GM18508 (cell line): Measurements from ENCODE around the gene MYL7.
"Not testable (repeated sequence)": the region's sequence is repeated elsewhere in the genome, so short reads cannot be mapped to it uniquely, and the experiment has no call there.

Source experiments
- ATAC-seq: cut with Tn5 transposase; IDR thresholded peaks from one replicate; pipeline ENCODE4 v1.9.1; 2021; ENCODE audit warnings: moderate number of reproducible peaks; ENCODE audit not compliant: insufficient read depth, unreplicated experiment

MYL7 gene, protein sequence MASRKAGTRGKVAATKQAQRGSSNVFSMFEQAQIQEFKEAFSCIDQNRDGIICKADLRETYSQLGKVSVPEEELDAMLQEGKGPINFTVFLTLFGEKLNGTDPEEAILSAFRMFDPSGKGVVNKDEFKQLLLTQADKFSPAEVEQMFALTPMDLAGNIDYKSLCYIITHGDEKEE

DNA sequence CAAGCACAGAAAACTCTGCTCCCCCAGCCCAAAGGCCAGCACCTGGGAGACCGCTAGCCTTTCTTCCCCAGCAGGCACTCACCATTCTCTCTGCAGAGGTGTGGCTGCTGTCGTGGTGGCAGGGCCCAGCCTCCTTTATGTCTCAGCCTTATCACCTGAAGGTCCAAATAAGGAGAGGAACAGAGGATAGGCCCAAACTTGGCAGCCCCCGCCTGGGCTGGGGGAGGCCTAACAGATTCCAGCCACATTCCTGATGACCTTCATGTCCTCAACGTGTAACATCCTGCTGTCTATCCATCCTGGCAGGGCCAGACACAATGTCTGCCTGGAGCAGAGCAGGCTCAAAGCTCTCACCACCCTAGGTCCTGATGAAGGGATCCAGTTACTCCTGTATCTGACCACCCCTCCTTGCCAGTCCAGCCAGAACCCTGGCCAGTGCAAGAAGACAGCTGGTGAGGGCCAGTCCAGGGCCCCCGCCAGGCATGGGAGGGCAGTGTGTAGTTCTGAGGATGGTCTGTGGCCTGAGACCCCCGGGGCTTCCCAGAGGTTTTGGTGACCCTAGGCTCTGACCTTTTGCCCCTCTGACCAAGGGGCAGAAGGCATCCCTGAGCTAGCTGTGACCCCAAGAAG, at the start of gene MYL7:
TSS of gene MYL7 (minus strand) at position 112 of the 630 bp plus-strand sequence. CDS start at position 85, 27 bp downstream.
- no peak for ATAC-seq

DNA sequence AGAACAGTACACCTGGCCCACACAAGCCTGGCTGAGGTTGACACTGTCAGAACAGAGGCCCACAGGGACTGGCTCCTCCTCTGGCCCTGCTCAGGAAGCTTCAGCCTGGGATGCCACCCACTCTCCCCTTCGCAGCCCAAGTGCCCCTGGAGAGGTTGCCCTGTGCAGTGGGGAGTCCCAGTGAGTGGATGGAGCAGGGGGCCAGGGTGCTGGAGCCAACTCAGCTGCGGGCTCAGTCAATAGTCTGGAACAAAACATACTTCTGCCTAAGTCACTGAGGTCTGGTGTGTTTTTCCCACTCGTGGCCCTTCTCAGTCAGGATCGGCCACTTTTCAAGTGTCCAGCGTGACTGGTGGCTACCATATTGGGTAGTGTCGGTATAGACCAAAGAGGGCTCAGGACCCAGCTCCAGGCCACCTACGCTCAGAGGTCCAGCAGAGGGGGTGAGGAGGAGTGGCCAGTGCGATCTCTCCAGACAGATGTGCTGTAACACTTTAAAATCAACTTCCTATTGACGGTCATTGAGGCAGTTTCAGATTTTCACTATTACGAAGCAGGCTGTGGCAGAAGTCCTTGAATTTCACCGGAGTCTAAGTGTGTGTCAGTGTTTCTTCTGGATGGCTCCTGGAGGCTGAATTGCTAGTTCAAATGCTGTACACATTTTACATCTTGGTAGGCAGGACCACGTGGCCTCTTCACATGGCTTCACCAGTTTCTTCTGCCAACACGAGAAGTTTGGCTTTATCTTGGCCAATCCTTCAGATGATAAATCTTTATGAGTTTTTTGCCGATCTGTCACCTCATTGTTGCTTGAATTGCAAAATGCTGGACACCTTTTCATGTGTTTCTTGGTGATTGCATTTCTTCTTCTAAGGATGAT, 49.1 kb upstream of the MYL7 start:
- ATAC-seq, result no peak

DNA sequence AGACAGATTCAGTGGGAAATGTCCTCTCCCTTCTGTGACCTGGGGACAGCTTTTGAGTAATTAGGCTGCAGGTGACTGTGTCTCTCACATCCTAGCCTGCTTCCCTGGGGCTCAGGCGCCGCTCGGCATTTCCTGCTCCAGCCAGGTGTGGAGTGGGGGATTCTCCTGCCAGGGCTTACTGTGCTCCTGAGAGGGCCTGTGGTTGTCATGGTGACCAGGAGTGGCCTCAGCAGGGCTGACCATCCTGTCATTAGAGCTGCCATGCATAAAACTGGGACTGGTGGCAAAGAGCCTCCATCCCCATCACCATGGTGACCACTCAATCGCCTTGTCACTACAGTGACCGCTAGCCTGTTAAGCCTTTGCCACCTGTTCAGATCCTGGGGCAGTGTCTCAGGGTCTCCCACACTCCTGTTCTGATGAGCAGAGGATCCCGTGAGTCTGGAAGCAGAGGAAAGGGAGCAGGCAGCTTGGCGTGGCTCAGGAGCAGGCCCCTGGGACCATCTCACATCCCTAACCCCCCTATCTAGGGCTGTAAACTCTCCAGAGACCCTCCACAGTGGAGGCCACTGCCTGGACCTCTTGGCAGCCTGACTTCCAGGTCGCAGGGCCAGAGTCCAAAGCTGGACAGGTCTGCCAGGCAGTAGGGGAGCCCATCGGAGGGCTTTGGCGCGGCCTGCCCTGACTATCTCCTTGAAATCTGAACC, 48.3 kb upstream of the MYL7 start, which contains the start of gene GCK:
TSS of gene GCK (minus strand) at position 154 of the 707 bp plus-strand sequence. CDS start 486 bp downstream, outside the sequence.
- no peak for ATAC-seq

DNA sequence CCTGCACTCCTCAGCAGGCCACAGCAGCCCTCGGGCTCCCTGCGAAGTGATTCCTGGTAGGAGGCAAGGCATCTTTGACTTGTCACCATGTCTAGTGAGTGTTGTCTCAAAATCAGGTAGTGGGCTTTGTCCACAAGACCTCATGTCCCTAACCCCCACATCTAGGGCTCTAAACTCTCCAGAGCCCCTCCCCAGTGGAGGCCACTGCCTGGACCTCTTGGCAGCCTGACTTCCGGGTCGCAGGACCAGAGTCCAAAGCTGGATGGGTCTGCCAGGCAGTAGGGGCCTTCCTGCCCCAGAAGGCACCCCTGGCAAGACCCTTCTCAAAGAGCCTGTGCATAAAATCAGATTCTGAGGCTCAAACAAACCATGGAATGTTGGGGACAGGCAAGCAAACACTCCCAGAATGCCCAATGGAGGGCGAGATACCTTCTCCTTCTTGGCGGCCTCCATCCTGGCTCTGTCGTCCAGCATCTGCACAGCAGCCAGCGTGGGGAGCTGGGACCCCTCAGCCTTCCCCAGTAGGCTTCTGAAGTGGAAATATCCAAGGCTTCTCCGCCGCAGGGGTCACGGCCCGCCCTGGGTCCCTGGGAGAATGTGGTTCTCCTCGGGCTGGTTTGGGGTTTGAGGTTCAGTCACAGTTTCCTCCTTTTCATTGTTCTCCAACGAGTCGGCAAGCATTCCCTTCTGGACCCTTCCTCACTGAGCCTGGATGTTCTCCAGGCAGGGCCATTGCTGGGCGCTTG, 47.5 kb upstream of the MYL7 start:
- ATAC-seq, result no peak

DNA sequence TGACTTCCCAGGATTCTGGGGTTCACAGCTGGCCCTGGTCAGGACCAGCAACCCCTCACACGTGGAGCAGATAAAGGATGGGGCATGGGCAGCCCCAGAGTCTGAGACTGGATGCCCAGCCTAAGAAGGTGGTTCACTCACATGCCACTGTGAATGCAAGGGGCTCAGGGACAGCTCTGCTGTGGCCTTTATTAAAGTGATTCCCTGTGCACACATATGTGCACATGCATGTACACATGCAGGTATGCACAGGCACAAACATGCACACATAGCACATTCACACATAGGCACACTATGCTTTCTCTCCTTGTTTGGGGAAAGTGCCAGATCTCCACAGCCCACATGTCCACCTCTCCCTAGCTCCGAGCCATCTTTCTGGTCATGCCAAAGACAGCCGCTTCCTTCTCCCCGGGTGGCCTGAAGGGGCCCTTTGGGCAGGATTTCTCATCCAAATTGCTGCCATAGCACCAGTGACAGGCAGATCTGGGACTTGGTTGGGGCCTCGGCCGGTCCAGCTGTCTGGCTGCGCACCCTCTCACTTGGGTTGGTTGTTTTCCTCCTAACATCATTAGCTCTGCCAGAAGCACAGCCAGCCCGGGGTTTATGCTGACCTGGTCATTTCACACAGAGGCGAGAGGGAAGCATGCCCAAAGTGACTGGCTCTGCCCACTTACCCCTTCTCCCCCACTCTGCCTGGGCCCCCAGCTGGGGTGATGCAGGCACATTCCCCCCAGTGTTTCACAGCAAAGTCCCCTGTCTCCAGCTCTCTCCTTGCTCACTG, 46.7 kb upstream of the MYL7 start:
- ATAC-seq, result no peak

DNA sequence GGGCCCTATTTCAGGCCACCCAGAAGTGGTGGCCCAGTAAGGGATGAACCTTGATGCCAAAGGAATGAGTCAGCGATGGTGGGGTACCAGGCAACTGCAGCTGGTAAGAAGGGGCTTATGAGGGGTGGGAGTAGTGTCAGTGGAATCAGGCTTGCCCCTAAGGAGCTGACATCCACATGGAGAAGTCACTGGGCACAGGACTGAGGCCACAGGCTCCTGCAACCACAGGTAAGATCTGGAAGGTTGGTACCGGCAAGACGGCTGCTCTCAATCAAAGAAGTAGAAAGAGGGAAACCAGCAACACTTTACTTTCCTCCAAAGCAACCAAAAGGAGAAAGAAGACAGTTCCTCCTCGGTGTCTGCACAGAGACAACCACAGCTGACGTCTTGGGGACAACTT, 45.6 kb upstream of the MYL7 start:
- no peak for ATAC-seq

DNA sequence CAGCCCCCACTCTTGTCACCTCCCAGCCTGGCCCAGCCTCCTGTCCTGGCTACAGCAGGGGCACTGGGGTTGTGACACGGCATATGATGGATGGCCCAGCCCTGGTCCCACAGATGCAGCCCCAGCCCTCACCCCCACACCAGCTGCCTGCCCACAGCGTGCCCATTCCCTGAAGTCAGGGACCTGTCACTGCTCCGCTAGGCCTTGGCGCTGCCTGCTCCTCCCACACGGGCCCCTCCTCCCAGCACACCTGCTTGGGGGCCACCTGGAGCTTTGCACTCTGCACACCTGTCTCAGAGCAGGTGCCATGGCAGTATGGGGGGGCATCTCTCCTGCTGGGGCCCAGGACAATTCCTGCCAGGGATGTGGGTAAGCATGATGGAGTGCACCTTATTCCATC, 44.6 kb upstream of the MYL7 start:
- no peak for ATAC-seq

DNA sequence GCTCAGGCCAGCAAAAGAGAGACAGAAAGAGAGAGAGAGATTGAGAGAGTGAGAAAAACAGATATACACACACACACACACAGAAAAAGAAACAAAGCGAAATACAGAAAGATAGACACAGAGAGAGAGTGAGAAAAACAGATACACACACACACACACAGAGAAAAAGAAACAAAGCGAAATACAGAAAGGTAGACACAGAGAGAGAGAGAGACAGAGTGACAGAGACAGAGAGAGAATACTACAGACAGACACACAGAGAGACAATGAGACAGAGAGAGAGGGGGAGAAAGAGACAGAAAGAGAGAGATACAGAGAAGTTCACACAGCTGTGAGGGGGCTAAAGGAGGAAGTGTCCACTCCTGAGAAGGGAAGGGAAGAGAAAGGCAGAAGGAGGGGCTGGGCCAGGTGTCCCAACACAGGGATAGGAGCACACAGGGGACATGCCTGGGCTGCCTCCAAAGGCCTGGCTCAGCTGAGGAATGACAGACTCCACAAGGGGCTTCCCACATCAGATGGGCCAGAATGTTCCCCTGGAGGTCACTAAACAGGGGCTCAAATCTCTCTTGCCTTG, 43.8 kb upstream of the MYL7 start:
- no peak for ATAC-seq

DNA sequence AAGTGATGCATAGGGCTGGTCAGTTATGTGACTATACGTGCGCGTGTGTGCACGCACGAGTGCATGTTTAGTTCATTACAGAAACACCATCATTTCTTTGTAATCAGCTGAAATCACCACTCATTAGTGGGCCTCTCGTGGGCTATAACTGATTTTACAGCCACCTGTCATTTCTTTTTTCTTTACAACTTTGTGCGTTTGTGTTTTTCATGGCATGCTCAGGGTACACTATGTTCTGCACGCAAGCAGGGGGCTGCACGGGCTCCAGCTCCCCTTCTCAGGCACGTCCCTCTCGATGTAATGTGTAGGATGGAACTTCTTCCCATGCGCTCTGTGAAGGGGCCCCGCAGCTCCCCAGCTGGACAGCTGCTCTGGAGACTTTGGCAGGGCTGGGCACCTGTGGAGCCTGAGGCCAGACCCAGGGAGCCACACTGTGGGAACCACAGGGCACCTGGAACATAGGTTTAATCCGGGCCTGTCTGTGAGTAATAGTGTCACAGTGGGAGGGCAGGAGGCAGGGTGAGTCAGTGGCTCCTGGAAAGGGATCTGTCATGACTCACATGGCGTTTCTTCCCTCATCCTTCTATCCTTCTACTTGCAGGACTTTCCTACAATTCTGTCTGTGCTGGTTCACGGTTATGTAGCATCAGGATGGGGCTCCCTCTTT, 43.2 kb upstream of the MYL7 start:
- ATAC-seq, result no peak

DNA sequence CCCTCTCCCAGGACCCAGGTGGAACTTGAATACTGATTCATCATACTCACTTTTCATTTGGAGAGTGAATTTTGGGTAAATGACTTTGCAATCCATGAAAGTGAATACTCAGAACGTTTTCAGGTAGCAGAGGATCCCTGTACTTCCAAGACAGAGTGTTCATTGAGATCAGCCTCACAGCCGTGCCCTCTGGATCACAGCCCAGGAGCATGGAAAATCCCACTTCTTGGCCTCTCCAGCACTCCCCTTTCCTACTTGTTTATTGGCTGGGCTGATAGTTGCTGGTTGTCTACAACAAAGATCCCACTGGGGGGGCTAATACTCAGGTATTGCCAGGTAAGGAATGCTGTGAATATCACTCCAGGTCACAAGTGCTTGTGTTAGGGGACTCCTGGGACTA, 42.3 kb upstream of the MYL7 start:
- no peak for ATAC-seq

DNA sequence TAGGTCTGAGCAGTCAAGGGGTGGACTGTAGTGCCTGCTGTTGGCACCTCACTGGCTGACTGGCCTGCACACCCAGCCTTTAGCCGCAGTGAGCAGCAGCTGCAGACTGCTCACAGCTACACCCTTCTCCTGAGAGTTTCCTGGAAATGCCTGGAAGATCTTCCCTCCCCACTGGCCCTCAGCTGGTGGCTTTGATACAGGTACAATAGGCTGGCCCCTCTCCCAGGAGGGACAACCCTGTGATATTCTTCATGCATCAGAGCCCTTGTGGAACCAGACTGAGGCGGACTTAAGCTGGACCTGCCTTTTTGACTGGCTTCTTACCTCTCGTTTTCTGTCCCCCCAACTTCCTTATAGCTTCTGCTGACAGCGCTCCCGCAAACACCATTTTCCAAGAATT, 41.7 kb upstream of the MYL7 start:
- no peak for ATAC-seq

DNA sequence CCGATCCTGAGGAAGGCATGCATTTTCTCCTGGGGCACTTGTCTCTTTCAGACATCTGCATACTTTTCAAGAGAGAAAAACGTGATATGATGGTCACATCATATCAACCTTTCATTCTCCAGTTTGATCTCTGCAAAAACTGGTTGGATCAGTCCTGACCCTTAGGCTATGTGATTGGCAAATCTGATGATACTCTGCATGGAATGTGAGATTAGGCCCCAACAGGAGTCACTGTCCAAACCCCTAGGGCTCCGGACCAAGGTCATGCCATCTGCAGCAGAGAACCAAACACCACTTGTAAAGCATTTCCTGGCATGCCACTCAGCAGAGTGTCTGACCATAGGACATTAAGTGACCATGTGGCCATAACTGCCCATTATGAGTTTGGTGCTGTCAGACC, 39.5 kb upstream of the MYL7 start:
- no peak for ATAC-seq

DNA sequence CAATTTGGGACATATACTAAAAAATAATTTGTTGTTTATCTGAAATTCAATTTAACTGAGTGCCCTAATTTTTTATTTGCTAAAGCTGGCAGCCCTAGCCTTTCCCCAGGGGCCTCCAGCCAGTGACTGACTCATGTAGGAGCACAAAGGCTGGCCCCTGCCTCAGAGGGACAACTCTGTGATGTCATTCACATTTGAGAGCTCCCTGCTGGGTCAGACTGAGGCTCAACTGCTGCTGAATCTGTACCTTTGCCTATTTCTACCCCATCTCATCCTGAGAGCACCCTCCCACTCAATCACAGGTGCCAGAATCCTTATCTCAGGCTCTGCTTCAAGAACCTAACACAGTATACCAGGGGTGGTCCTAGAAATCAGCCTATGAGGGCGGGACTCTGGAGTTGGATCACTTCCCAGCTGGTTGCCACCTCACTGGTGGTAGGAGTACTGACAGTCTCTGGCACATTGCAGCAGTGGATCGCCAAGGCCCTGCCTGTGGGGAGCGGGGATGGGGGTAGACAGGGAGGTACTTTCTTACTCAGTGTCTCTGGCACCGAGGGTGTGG, 36.5 kb upstream of the MYL7 start:
- ATAC-seq, result no peak

DNA sequence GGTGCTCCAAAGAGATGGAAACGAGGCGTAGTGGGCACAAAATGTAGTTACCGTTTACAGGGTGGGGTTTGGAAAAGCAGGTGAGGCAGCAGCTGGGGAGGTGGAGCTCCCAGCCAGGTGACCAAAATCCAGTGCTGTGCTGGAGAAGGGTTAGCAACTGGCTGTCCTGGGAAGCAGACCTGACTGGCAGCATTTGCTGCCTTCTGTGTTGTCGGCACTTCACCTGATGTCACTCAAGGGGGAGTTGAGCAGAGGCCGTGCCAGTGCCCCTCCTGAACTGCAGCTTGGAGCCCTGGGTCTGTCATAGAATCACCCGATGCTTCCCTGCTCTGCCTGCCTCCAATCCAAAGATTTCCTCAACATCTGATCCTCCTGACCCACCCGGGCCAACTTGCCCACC, 35.4 kb upstream of the MYL7 start:
- no peak for ATAC-seq

DNA sequence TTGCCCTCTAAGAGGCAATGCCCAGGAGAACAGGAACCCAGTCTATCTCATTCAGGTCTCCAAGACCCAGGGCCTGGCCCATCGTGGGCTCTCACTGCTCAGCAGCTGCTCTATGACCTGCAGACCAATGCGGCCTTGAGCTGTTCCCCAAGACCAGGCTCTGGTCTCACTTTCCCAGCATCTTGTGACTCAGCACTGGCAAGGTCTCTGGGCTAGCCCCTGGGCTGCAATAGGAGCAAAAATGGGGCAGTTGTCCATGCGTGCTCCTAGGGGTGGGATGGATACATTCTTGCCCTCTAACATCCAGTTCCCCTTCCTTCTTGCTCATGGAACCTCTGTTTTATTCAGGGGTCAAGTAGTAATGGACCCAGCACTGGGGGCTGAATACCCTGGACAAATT, 34.6 kb upstream of the MYL7 start:
- no peak for ATAC-seq

DNA sequence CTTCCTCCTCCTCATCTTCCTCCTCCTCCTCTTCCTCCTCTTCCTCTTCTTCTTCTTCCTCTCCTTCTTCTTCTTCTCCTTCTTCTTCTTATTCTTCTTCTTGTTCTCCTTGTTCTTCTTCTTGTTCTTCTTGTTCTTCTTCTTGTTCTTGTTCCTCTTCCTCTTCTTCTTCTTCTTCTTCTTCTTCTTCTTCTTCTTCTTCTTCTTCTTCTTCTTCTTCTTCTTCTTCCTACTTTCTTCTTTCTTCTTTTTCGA, 33.5 kb upstream of the MYL7 start:
- not testable (repeated sequence) for ATAC-seq

DNA sequence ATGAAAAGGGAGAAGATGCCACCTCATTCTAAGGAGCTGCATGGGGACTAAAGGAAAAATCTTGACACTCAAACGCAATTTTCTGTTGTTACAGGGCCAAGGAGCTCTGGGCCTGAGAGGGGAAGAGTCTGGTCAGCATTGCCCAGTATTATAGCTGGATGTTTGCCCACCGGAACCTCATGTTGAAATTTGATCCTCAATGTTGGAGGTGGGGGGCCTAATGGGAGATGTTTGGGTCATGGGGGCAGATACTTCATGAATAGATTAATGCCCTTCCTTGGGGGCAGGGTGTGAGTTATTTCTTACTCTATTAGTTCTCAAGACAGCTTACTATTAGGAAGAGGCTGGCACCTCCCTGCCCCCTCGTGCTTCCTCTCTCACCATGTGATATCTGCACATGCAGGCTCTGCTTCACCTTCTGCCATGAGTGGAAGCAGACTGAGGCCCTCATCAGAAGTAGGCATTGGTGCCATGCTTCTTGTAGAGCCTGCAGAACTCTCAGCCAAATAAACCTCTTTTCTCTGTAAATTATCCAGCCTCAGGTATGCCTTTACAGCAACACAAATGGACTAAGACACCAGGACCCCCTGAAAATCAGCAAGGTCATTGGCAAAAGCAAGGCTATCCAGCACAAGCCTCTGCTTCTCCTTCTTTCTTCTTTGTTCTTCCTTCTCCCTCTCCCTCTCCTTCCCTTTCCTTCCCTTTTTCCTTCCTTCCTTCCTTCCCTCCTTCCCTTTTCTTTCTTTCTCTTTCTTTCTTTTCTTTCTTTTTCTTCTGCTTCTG, 33.0 kb upstream of the MYL7 start:
- no peak for ATAC-seq
